ENCODE data around the gene ZNF529. TPM values are rescaled to one million over a fixed set of nuclear protein-coding genes. Genes with fewer than 3 reads are reported as not detected.
"Not testable (repeated sequence)": the region's sequence is repeated elsewhere in the genome, so short reads cannot be mapped to it uniquely, and the experiment has no call there.

The ZNF529 gene
- total RNA-seq, result 10 to 100 TPM; 25.6 to 34.2 (median 30.8) TPM
- 22.8 TPM for total RNA-seq (2013)
- total RNA-seq, result 21.2 to 86.9 (median 55.8) reads per million in 29 experiments

DNA sequence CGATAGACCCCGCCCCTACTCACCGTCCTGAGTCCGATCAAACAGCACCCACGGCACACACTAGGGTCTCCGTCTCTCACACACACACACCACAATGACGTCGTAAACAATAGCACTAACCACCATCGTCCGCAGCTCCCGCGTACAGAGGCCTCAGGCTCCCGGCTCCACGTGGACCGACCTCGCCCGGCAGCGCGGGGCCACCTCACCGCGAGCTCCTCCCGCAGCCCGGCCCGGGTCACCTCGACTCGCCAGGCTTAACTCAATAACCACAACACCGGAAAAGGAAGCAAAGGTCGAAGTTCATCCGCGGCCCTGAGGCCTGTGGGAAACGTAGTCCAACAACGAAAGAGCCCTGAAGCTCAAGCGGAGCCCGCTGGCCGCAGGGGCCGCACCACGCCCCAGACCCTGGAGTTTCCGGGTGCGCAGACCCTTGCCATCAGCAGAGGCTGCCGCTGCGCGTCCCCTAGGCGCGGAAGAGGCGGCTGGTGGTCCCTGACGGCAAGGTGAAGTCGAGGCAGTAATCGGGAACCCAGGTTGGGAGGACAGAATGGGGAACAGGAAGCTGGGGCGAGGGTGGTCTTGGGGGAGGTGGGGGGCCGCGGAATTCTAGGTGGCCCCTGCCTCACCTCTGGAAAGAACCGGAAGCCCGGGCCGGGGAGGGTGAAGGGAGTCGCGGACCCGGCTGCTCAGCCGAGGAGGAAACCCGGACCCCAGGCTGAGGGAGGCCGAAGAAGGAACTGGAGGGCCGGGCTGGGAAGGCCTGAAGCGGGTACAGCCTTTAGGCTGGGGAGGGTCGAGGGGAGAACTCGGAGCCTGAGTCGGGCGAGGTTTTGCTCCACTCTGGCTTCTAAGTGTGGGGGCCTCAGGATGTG, at the start of gene ZNF529:
Gene ZNF529, minus strand, starts transcription at position 273 of the 875 bp plus-strand sequence. CDS start 946 bp downstream, outside the sequence.
- POLR2A ChIA-PET, result interaction anchor here (0.5 to 2.0 kb wide), 6 partner anchors 32 to 363 kb away, joined by 3 to 10 read pairs (median 3); partner anchors contain the start of genes ZNF260 (in 1 of the 2), ZNF382 (in 1 of the 2), ZNF565 (in 1 of the 2) and ZNF566 (in 1 of the 2)

DNA sequence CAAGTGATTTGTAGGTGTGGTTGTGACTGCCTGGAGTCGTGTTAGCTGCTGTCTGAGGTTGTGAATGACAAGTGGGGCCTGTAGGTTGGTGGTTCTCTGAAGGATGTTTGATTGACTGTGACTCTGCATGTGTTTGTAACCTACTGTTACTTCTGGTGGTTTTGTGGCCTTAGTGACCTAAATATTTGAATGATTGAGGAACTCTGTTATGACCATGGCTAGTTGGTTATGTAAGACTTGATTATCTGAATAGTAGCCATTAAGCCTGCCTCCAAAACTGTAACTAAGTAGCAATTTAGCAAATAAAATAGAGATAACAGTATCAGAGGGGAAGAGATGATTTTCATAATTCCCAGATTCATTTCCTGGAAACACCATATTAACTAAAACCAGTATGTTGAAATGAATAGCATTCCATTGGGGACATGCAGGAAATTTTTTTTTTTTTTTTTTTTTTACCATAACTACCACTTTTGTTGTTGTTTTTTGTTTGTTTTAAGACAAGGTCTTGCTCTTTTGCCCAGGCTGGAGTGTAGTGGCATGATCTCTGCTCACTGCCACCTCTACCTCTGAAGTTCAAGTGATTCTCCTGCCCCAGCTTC, 32.9 kb upstream of the ZNF529 start:
- H3K4me1 Mint-ChIP-seq, result peaks cover 27 to 30% (median 30%) of the 10 kb centered on the region in 3 donors
- CTCF ChIA-PET, result interaction anchor here in 1 of 2 donors (1.4 kb wide), 1 partner anchor 77 kb away, joined by 5 read pairs; no protein-coding TSS in a partner anchor
- peak overlapping the region; percentile 86 to 95 for H3K27ac Mint-ChIP-seq
- H3K9me3 Mint-ChIP-seq, result peaks cover 5 to 14% (median 10%) of the 10 kb centered on the region in 3 donors
- peaks cover 4 to 10% of the 10 kb centered on the region in 2 donors for H3K36me3 ChIP-seq (ENCODE audit: control insufficient read depth in 2 of 2, extremely low read depth in 1 of 2, insufficient read depth in 1 of 2, low read length in 1 of 2)
- no peak for DNase-seq
- H3K27me3 ChIP-seq (replicated peaks in 1 of 2; ENCODE audit: control insufficient read depth in 2 of 2, extremely low read depth in 1 of 2, insufficient read depth in 2 of 2, low read length in 1 of 2), result no peaks in the 10 kb centered on the region
- 0% methylated on average over 1 of the region's 1 CpG for WGBS (ENCODE audit: insufficient coverage)
- peaks cover 9 to 16% of the 10 kb centered on the region in 2 experiments for H3K4me1 ChIP-seq (ENCODE audit: control insufficient read depth in 1 of 2, extremely low read depth in 1 of 2, insufficient read depth in 2 of 2, low read length in 2 of 2)
- no peaks in the 10 kb centered on the region for H3K9me3 ChIP-seq
- H3K27me3 Mint-ChIP-seq, result no peaks in the 10 kb centered on the region
- POLR2A ChIA-PET, result interaction anchor here in 1 of 2 donors (0.7 to 1.8 kb wide), 3 partner anchors 32 to 227 kb away, joined by 3 to 10 read pairs (median 5); partner anchors contain the start of genes ZFP14 and ZNF529
- peak overlapping the region; percentile 85 to 94 (median 91) for H3K4me3 Mint-ChIP-seq
- peak overlapping the region; percentile 99 for H3K27ac ChIP-seq (ENCODE audit: low read length)
- peak overlapping the region; percentile 85 to 98 for H3K4me3 ChIP-seq (ENCODE audit: control insufficient read depth in 1 of 2, extremely low read depth in 1 of 2, low read length in 1 of 2)
- ATAC-seq (replicated peaks in 1 of 4), result peak in 1 of 4 experiments; percentile 5
- H3K36me3 Mint-ChIP-seq, result peaks cover 39% of the 10 kb centered on the region

More for the DNA sequence above, at the start of gene ZNF529:
- WGBS (ENCODE audit: insufficient coverage), result 1% methylated on average over 66 of the region's 66 CpGs
- Histone ChIP-seq H3K4me3 (ENCODE audit: control insufficient read depth in 1 of 2, extremely low read depth in 1 of 2, low read length in 1 of 2) (peak within 1 kb of the TSS; percentile 94 to 96), H3K27me3 (replicated peaks in 1 of 2; ENCODE audit: control insufficient read depth in 2 of 2, extremely low read depth in 1 of 2, insufficient read depth in 2 of 2, low read length in 1 of 2) (no peaks in the 10 kb centered on the region), H3K4me1 (ENCODE audit: control insufficient read depth in 1 of 2, extremely low read depth in 1 of 2, insufficient read depth in 2 of 2, low read length in 2 of 2) (peaks cover 13 to 20% of the 10 kb centered on the region in 2 experiments), H3K36me3 (ENCODE audit: control insufficient read depth in 2 of 2, extremely low read depth in 1 of 2, insufficient read depth in 1 of 2, low read length in 1 of 2) (peaks cover 3 to 34% of the 10 kb centered on the region in 2 donors), H3K27ac (ENCODE audit: low read length) (peak within 1 kb of the TSS; percentile 96), H3K9me3 (peaks cover 4% of the 10 kb centered on the region)
- peaks cover 64% of the 10 kb centered on the region for H3K36me3 Mint-ChIP-seq
- peak; percentile 71 to 93 (median 85) for DNase-seq
- H3K4me1 Mint-ChIP-seq, result peaks cover 38 to 48% (median 46%) of the 10 kb centered on the region in 3 donors
- peaks cover 4 to 7% (median 6%) of the 10 kb centered on the region in 3 donors for H3K9me3 Mint-ChIP-seq
- CTCF ChIA-PET, result interaction anchor here (0.5 to 0.6 kb wide), 2 partner anchors 10 to 17 kb away, joined by 3 to 7 read pairs; no protein-coding TSS in a partner anchor
- peak; percentile 89 to 94 (median 93) for ATAC-seq (replicated peaks in 1 of 4)
- peak within 1 kb of the TSS; percentile 84 to 96 (median 87) for H3K4me3 Mint-ChIP-seq
- peak within 1 kb of the TSS; percentile 93 to 96 for H3K27ac Mint-ChIP-seq
- no peaks in the 10 kb centered on the region for H3K27me3 Mint-ChIP-seq

DNA sequence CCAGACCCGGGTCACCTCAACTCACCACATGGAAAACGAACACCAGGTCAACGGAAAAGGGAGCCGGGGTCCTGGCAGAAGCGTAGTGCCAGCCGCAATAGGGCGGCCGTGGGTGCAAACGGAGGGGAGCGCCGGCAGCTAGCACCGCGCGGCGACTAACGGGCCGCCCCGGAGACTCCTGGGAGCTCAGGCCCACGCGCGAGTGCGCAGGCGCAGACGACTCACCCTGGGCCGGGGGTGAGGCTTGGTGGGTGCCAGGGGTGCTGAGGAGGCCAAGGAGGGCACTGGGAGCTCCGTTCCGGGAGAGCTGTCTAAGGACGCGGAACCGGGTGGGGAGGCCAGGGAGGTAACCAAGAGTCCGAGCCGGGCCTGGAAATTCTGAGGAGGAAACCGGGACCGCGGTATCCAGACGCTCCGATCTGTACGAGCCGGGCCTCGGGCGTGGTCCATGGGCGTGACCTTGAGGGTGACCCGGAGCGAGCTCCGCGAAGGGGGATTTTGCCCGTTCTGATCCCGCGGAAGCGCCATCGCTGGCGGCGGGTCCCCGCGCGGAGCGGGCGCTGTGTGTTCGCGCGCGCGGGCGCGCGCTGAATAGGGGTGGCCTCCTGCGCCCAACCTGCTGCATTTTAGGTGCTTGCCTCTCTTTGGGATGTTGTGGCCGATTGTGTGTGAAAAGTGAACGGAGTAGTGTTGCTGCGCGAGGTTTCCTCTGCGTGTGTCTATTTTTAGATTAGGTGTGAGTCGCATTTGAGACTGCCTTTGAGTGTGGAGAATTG, 32.2 kb upstream of the ZNF529 start, which contains the start of gene ZNF382:
Gene ZNF382, plus strand, starts transcription at position 213 of the 776 bp plus-strand sequence. CDS start 4,602 bp downstream, outside the sequence.
- Histone ChIP-seq H3K27me3 (replicated peaks in 1 of 2; ENCODE audit: control insufficient read depth in 2 of 2, extremely low read depth in 1 of 2, insufficient read depth in 2 of 2, low read length in 1 of 2) (no peaks in the 10 kb centered on the region), H3K4me3 (ENCODE audit: control insufficient read depth in 1 of 2, extremely low read depth in 1 of 2, low read length in 1 of 2) (peak within 1 kb of the TSS; percentile 85 to 98), H3K4me1 (ENCODE audit: control insufficient read depth in 1 of 2, extremely low read depth in 1 of 2, insufficient read depth in 2 of 2, low read length in 2 of 2) (peaks cover 9 to 16% of the 10 kb centered on the region in 2 experiments), H3K27ac (ENCODE audit: low read length) (peak within 1 kb of the TSS; percentile 99), H3K36me3 (ENCODE audit: control insufficient read depth in 2 of 2, extremely low read depth in 1 of 2, insufficient read depth in 1 of 2, low read length in 1 of 2) (peaks cover 4 to 7% of the 10 kb centered on the region in 2 donors), H3K9me3 (no peaks in the 10 kb centered on the region)
- Mint-ChIP-seq H3K27me3 (no peaks in the 10 kb centered on the region), H3K9me3 (peaks cover 5 to 13% (median 10%) of the 10 kb centered on the region in 3 donors), H3K4me1 (peaks cover 27 to 30% (median 30%) of the 10 kb centered on the region in 3 donors), H3K36me3 (peaks cover 37% of the 10 kb centered on the region), H3K4me3 (peak within 1 kb of the TSS; percentile 85 to 94 (median 91)), H3K27ac (peak within 1 kb of the TSS; percentile 95)
- peak; percentile 68 to 89 (median 81) for DNase-seq
- ChIA-PET POLR2A (interaction anchor here (0.5 to 1.8 kb wide), 5 partner anchors 10 to 311 kb away, joined by 3 to 10 read pairs (median 4); partner anchors contain the start of genes ZFP14 (in 1 of the 2) and ZNF529 (in 1 of the 2)), CTCF (interaction anchor here in 1 of 2 donors (0.6 to 1.4 kb wide), 2 partner anchors 36 to 77 kb away, joined by 3 to 5 read pairs; no protein-coding TSS in a partner anchor)
- WGBS (ENCODE audit: insufficient coverage), result 2% methylated on average over 73 of the region's 73 CpGs
- peak; percentile 79 to 86 (median 85) for ATAC-seq (replicated peaks in 1 of 4)

- Mint-ChIP-seq H3K36me3 (peaks cover 31% of the 10 kb centered on the region), H3K4me3 (peak overlapping the region; percentile 85 to 94 (median 91)), H3K27me3 (no peaks in the 10 kb centered on the region), H3K9me3 (peaks cover 5 to 13% (median 10%) of the 10 kb centered on the region in 3 donors), H3K27ac (peak overlapping the region; percentile 95), H3K4me1 (peaks cover 27 to 30% (median 30%) of the 10 kb centered on the region in 3 donors)
- peaks cover 9 to 16% of the 10 kb centered on the region in 2 experiments for H3K4me1 ChIP-seq (ENCODE audit: control insufficient read depth in 1 of 2, extremely low read depth in 1 of 2, insufficient read depth in 2 of 2, low read length in 2 of 2)
- DNase-seq (peak; percentile 58 to 88 (median 83)), ATAC-seq (replicated peaks in 1 of 4) (peak; percentile 85 to 90 (median 87))
- CTCF ChIA-PET, result interaction anchor here in 1 of 2 donors (0.6 to 1.4 kb wide), 2 partner anchors 36 to 76 kb away, joined by 3 to 5 read pairs; no protein-coding TSS in a partner anchor
- peaks cover 0 to 5% of the 10 kb centered on the region in 2 donors for H3K36me3 ChIP-seq (ENCODE audit: control insufficient read depth in 2 of 2, extremely low read depth in 1 of 2, insufficient read depth in 1 of 2, low read length in 1 of 2)
- H3K27ac ChIP-seq (ENCODE audit: low read length), result peak overlapping the region; percentile 99
- POLR2A ChIA-PET, result interaction anchor here (0.6 to 1.8 kb wide), 4 partner anchors 9 to 226 kb away, joined by 3 to 10 read pairs (median 6); partner anchors contain the start of genes ZFP14 (in 1 of the 2) and ZNF529 (in 1 of the 2)
- under 1% methylated on average over 21 of the region's 21 CpGs for WGBS (ENCODE audit: insufficient coverage)
- no peaks in the 10 kb centered on the region for H3K27me3 ChIP-seq (replicated peaks in 1 of 2; ENCODE audit: control insufficient read depth in 2 of 2, extremely low read depth in 1 of 2, insufficient read depth in 2 of 2, low read length in 1 of 2)
- no peaks in the 10 kb centered on the region for H3K9me3 ChIP-seq
- peak overlapping the region; percentile 85 to 98 for H3K4me3 ChIP-seq (ENCODE audit: control insufficient read depth in 1 of 2, extremely low read depth in 1 of 2, low read length in 1 of 2)
These were observed 31.6 kb upstream of the ZNF529 start for GRCh38 chr19:36604656-36605100.

DNA sequence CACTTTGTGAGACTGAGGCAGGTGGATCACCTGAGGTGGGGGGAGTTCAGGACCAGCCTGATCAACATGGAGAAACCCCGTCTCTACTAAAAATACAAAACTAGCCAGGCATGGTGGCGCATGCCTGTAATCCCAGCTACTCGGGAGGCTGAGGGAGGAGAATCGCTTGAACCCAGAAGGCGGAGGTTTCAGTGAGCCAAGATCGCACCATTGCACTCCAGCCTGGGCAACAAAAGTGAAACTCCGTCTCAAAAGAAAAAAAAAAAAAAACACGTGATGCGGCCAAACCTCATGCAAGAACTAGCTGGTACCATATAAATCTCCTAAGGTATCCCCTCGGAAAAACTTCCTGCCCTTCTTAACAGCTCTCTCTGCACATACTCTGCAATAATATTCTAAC, 29.6 kb upstream of the ZNF529 start:
- H3K4me1 ChIP-seq (ENCODE audit: control insufficient read depth in 1 of 2, extremely low read depth in 1 of 2, insufficient read depth in 2 of 2, low read length in 2 of 2), result peaks cover 9 to 16% of the 10 kb centered on the region in 2 experiments
- ATAC-seq (replicated peaks in 1 of 4); H3K4me3 Mint-ChIP-seq; H3K27ac Mint-ChIP-seq; CTCF ChIA-PET; H3K4me3 ChIP-seq (ENCODE audit: control insufficient read depth in 1 of 2, extremely low read depth in 1 of 2, low read length in 1 of 2); DNase-seq; H3K27me3 Mint-ChIP-seq; H3K9me3 ChIP-seq; H3K27ac ChIP-seq (ENCODE audit: low read length); H3K27me3 ChIP-seq (replicated peaks in 1 of 2; ENCODE audit: control insufficient read depth in 2 of 2, extremely low read depth in 1 of 2, insufficient read depth in 2 of 2, low read length in 1 of 2); H3K36me3 ChIP-seq (ENCODE audit: control insufficient read depth in 2 of 2, extremely low read depth in 1 of 2, insufficient read depth in 1 of 2, low read length in 1 of 2): not testable (repeated sequence)
- WGBS (ENCODE audit: insufficient coverage), result 96% methylated on average over 6 of the region's 10 CpGs
- Mint-ChIP-seq H3K4me1 (peaks cover 27 to 30% (median 30%) of the 10 kb centered on the region in 3 donors), H3K9me3 (peaks cover 0 to 11% (median 6%) of the 10 kb centered on the region in 3 donors), H3K36me3 (peaks cover 16% of the 10 kb centered on the region)
- POLR2A ChIA-PET, result interaction anchor here in 1 of 2 donors (0.7 kb wide), 1 partner anchor 876 kb away, joined by 8 read pairs; no protein-coding TSS in a partner anchor
